ENCODE results near the gene SEL1L2.
"Not testable (repeated sequence)": the region's sequence is repeated elsewhere in the genome, so short reads cannot be mapped to it uniquely, and the experiment has no call there.

Gene SEL1L2, protein sequence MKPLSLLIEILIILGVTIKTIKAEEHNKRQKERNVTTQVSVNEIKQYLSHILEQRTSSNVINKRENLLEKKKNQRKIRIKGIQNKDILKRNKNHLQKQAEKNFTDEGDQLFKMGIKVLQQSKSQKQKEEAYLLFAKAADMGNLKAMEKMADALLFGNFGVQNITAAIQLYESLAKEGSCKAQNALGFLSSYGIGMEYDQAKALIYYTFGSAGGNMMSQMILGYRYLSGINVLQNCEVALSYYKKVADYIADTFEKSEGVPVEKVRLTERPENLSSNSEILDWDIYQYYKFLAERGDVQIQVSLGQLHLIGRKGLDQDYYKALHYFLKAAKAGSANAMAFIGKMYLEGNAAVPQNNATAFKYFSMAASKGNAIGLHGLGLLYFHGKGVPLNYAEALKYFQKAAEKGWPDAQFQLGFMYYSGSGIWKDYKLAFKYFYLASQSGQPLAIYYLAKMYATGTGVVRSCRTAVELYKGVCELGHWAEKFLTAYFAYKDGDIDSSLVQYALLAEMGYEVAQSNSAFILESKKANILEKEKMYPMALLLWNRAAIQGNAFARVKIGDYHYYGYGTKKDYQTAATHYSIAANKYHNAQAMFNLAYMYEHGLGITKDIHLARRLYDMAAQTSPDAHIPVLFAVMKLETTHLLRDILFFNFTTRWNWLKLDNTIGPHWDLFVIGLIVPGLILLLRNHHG
- 0 reads per million in 2 donors for total RNA-seq

- no peak for DNase-seq
Measured at GRCh38 chr20:13990465-13990864, at the start of gene SEL1L2. Gene SEL1L2 (minus strand): TSS chr20:13990614. CDS start chr20:13990534, 80 bp downstream.

DNA sequence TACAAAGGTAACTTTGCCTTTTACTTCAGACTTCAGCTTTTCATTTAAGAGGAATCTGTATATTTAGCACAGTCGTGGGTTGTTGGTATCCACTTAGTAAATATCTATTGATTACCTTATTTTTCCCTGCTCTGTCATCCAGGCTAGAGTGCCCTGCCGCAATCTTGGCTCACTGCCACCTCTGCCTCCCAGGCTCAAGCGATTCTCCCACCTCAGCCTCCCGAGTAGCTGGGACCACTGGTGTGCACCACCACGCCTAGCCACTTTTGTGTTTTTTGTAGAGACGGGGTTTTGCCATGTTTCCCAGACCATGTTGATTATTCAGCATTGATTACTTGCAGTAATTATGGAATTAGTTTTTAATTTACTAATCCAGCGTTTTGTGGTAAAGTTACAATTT is 46.2 kb upstream of the SEL1L2 start:
- no peak for DNase-seq

- DNase-seq = no peak
Measured at GRCh38 chr20:14033310-14033709, 42.9 kb upstream of the SEL1L2 start.

GRCh38 chr20:14030991-14031390 is 40.6 kb upstream of the SEL1L2 start:
- no peak for DNase-seq

- no peak for DNase-seq
Measured at GRCh38 chr20:14012671-14013070, 22.3 kb upstream of the SEL1L2 start.

GRCh38 chr20:14009208-14009607 is 18.8 kb upstream of the SEL1L2 start:
- no peak for DNase-seq

- DNase-seq = no peak
Measured at GRCh38 chr20:14005996-14006395, 15.6 kb upstream of the SEL1L2 start.

GRCh38 chr20:14000917-14001316 is 10.5 kb upstream of the SEL1L2 start:
- no peak for DNase-seq

DNA sequence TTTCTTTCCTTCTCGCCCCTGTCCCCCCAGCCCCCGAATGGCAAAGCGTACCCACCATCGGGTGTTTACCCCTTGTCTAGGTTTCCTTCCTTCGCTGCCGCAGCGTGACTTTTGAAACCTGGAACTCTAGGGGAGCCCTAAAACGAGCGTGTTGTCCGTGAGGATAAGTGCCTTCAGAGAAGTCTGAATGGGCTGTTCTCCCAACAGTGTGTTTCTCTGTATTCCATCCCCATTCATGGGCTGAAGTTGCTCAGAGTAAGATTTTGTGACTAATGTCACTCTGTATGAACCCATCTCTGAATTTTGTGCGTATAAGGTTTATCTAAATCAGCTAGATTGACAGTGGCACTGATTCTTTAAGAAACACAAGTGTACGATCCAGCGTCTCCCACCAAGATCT is 5.9 kb upstream of the SEL1L2 start:
- DNase-seq = no peak

DNA sequence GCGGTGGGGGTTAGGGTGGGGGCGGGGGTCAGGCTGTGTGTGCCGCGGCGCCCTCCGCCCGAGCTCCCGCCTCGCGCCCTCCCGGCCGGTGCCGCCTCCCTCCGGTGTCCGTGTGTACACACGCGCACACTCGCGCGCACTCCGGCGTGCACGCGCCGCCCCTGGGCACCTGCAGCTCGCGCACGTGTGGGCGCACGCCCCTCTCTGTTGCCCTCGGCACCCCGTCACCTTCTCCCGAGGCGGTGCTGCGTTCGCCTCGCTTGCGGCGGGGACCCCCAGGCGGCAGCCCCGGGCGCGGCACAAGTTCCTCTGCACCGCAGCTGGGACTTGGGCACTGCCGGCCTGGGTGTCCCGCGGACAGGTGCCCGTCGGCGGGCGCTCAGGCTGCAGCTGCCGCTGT is 5.4 kb upstream of the SEL1L2 start:
- DNase-seq = no peak

DNA sequence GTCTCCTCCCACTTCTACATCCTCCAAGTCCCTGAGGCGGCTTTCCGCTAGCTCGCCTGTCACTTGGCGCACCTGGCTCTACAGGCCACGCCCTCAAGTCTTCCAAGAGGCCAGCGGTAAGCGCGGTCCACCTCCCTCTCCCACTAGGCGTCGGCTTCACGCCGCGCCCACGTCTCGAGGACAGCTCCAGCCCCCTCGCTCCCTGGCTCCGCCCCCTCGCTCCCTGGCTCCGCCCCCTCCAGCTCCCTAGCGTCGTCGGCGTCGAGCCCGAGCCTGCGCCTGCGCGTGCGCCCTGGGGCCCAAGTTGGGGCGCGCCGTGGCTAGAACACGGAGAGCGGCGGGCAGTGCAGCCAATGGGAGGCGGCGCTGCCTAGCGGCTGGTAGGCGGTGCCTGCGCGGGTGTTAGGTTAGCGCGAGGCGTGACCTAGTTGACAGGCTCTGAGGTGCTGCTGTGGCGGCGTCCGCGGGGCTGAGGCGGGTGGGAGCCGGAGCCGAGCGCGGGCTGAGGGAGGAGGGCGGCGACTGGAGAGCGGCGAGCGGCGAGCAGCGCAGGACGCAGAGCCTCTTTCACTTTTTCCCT is 4.8 kb upstream of the SEL1L2 start, which contains the start of gene MACROD2:
Gene MACROD2 (plus strand): TSS at position 431 of the 580 bp plus-strand sequence.
- no peak for DNase-seq

- DNase-seq = not testable (repeated sequence)
Measured at GRCh38 chr20:13991955-13992354, 1.5 kb upstream of the SEL1L2 start.

DNA sequence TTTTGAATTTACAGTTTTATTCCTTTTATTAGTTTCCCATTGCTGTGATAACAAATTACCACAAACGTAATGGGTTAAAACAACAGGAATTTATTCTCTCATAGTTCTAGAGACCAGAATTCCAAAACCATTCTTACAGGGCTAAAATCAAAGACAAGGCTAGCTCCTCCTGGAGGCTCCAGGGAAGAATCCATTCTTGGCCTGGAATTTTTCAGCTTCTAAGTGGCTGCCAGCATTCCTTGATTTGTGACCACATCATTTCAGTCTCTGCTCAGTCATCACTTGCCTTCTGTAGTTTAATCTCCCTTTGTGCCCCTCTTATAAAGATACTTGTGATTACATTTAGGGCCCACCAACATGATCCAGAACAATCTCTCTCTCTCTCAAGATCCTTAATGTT is 897 bp upstream of the SEL1L2 start:
- no peak for DNase-seq

GRCh38 chr20:13984211-13984610 is 6.2 kb downstream of the SEL1L2 start:
- DNase-seq = no peak

GRCh38 chr20:13960525-13960924 is 29.9 kb downstream of the SEL1L2 start:
- no peak for DNase-seq

- DNase-seq = no peak
Measured at GRCh38 chr20:13960119-13960518, 30.3 kb downstream of the SEL1L2 start.

DNA sequence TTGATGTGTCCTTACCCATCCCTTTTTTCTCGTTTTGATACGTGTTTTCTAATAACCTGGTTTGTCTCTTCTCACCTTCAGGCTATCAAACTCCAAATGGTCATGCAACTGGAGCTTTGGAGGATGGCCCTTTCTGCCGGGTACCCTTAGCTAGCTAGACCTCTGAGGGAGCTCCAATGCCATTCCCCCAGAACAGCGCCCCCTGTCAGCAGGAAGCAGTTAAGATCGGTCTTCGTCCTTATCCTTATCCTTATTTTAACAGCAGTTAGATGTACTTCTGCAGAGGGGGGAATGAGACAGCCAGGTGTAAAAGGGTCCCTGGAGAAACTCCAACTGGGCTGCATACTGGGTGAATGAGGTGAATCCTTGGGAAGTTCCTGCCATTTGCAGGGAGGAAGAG is 37.2 kb downstream of the SEL1L2 start:
- no peak for DNase-seq

- no peak for DNase-seq
Measured at GRCh38 chr20:13947719-13948118, 42.7 kb downstream of the SEL1L2 start.

- DNase-seq = no peak
Measured at GRCh38 chr20:13941031-13941430, 49.4 kb downstream of the SEL1L2 start.

DNA sequence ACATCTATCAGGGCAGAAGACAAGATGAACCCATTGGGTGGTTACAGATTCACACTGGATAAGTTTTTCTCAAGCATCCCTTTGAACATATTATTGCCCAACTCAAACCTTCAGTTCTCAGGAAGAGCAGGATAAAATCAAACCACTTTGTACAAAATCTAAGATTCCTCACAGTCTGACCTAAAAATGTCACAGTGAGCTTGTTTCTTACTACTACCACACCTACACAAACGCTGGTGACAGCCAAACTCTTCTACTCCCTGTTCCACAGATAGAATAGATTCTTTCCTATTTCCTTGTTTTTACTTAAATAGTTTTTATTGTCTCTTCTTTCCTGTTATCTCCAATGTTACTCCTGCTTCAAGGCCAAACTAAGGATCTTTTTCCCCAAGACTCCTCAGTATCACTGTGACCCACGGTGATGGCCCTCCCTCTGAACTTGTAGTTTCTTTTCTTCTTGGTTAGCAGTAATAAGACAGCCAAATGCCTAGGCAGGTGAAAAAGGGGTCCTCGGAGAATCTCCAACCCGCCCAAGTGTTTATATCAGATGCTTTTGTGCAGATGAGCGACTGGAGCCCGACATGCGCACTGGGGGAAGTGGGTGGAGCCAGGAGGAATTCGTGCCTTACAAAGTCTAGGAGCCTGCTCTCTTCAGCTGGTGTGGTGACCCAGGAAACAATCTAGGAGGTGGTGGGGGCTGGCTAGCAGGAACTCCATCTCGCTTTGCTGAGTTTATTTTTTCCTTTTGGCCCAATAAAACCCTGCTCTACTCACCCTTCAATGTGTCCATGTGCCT is 53.4 kb downstream of the SEL1L2 start:
- DNase-seq = no peak

- DNase-seq = no peak
Measured at GRCh38 chr20:13934992-13935894, 55.2 kb downstream of the SEL1L2 start.

DNA sequence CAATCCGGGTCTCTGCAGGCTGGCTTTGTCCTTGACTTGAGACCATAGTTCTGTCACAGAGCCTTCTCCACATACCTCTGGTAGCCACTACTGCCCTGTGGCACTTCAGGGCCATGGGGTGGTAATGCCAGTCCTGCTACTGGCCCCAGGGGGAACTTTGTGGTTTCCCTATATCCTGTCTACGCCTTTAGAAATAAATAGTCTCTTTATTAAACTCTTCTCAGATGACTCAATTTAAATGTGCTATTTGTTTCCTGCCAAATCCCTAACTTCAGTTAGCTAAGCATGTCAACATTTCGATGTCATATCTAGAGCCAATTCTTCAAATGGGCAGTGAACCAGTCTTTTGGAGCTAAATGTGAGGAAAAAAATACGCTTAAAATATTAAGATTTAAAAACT is 60.1 kb downstream of the SEL1L2 start:
- DNase-seq = no peak

All from activated gamma-delta T cell (primary cell).